K562 (cell line): Measurements from ENCODE around the gene DNAH8. TPM values are rescaled to one million over a fixed set of nuclear protein-coding genes. Genes with fewer than 3 reads are reported as not detected.
A peak's percentile ranks its signal among the peaks of the same experiment; 100 is the strongest.

ENCODE experiments used
- ATF3 ChIP-seq, 2 experiments: fragments of 450-650 bp in 1 of 2; sonication (generic) in 1 of 2; formaldehyde crosslinking in 1 of 2; IDR thresholded peaks in 1 of 2; conservative IDR thresholded peaks in 1 of 2; 2 replicates each; pipeline versions ENCODE4 v1.6.1 to v1.8.1; 2016 to 2023; ENCODE audit warnings: mild to moderate bottlenecking in 2 of 2, moderate library complexity in 2 of 2, inconsistent platforms in 1 of 2, missing genetic modification reagents in 1 of 2
- BHLHE40 ChIP-seq: IDR thresholded peaks from 2 replicates; pipeline ENCODE4 v1.6.1; 2011; ENCODE audit warnings: low read length, improper control_type of control experiment
- ELF4 ChIP-seq: fragments of 450-650 bp; formaldehyde crosslinking; IDR thresholded peaks from 2 replicates; pipeline ENCODE4 v1.4.0; 2022; ENCODE audit warnings: missing genetic modification characterization
- NCOA2 ChIP-seq, 2 experiments: fragments of 450-650 bp; IDR thresholded peaks; 2 replicates each; pipeline ENCODE4 v1.6.1; 2018; ENCODE audit warnings: mild to moderate bottlenecking in 2 of 2, moderate library complexity in 1 of 2; ENCODE audit not compliant: partially characterized antibody in 2 of 2
- NR2C2 ChIP-seq, 2 experiments: fragments of 200-800 bp in 1 of 2; sonication (Bioruptor generic) in 1 of 2; sonication (generic) in 1 of 2; formaldehyde crosslinking in 1 of 2; IDR thresholded peaks; 2 replicates each; pipeline versions ENCODE4 v1.6.1 to v1.8.0; 2016 to 2022; ENCODE audit warnings: mild to moderate bottlenecking in 1 of 2, missing compliant biosample characterization in 1 of 2, missing genetic modification characterization in 1 of 2, missing genetic modification reagents in 1 of 2
- NR2F6 ChIP-seq: fragments of 450-650 bp; formaldehyde crosslinking; IDR thresholded peaks from 2 replicates; pipeline ENCODE4 v1.4.0; 2020; ENCODE audit warnings: mild to moderate bottlenecking
- POLR3A ChIP-seq: IDR thresholded peaks from 2 replicates; pipeline ENCODE4 v1.6.1; 2011; ENCODE audit warnings: borderline replicate concordance, mild to moderate bottlenecking, moderate library complexity; ENCODE audit not compliant: insufficient read length, insufficient read depth; ENCODE audit errors: extremely low read depth
- RB1 ChIP-seq: fragments of 450-650 bp; IDR thresholded peaks from 2 replicates; pipeline ENCODE4 v1.6.1; 2017; ENCODE audit warnings: low read depth, mild to moderate bottlenecking
- SRF ChIP-seq, 2 experiments: fragments of 250-450, 450-650 bp in 1 of 2; sonication (Bioruptor Pico) in 1 of 2; sonication (generic) in 1 of 2; formaldehyde crosslinking; IDR thresholded peaks; 2 replicates each; pipeline versions ENCODE4 v1.5.0 to v1.5.1; 2020 to 2022; ENCODE audit warnings: mild to moderate bottlenecking in 1 of 2, missing genetic modification reagents in 1 of 2
- TCF7L2 ChIP-seq: fragments of 150-350 bp; IDR thresholded peaks from 2 replicates; pipeline ENCODE4 v1.6.1; 2016; ENCODE audit warnings: low read depth, mild to moderate bottlenecking, low read length, moderate library complexity
- TOE1 ChIP-seq, 2 experiments: fragments of 450-650 bp in 1 of 2; sonication (generic) in 1 of 2; formaldehyde crosslinking in 1 of 2; IDR thresholded peaks; 2 replicates each; pipeline versions ENCODE4 v1.7.1 to v1.8.0; 2016 to 2022; ENCODE audit warnings: borderline replicate concordance in 2 of 2, mild to moderate bottlenecking in 2 of 2, antibody characterized with exemption in 1 of 2, inconsistent platforms in 1 of 2, low read depth in 1 of 2, missing genetic modification reagents in 1 of 2, moderate library complexity in 1 of 2
- VEZF1 ChIP-seq: fragments of 200-800 bp; sonication (Bioruptor generic); IDR thresholded peaks from 2 replicates; pipeline ENCODE4 v1.6.1; 2017; ENCODE audit warnings: missing genetic modification characterization, missing compliant biosample characterization
- ZBTB9 ChIP-seq: fragments of 450-650 bp; formaldehyde crosslinking; IDR thresholded peaks from 2 replicates; pipeline ENCODE4 v1.4.0; 2020; ENCODE audit warnings: mild to moderate bottlenecking, moderate library complexity
- ZNF184 ChIP-seq: sonication (generic); formaldehyde crosslinking; IDR thresholded peaks from 2 replicates; pipeline ENCODE4 v1.5.0; 2020; ENCODE audit warnings: missing genetic modification reagents
- ZNF263 ChIP-seq: sonication (generic); formaldehyde crosslinking; IDR thresholded peaks from 2 replicates; pipeline ENCODE4 v1.8.0; 2022; ENCODE audit warnings: mild to moderate bottlenecking, missing genetic modification reagents, borderline replicate concordance
- ZNF518B ChIP-seq: fragments of 250-450 bp; sonication (Bioruptor Pico); IDR thresholded peaks from 2 replicates; pipeline ENCODE4 v1.5.0; 2021; ENCODE audit warnings: mild to moderate bottlenecking, moderate library complexity
- polyA plus RNA-seq, 8 experiments: library from polyadenylated mRNA; depleted of rRNA in 4 of 8; stranded (reverse) in 5 of 8; unstranded in 3 of 8; fragments of >200 nt; fragmentation: Nextera tagmentation in 2 of 8; fragmentation: Illumina TruSeq in 1 of 8; extraction: Ambion mirVana in 2 of 8; extraction: Trizol in 1 of 8; gene quantifications; 2 replicates each; pipeline versions ENCODE4 v1.2.1 to v1.2.3, GENCODE V29; 2011 to 2014; ENCODE audit warnings: inconsistent platforms in 1 of 8, missing spikeins in 1 of 8
- total RNA-seq, 7 experiments: library from RNA; depleted of rRNA in 6 of 7; stranded (reverse); fragments of >200 nt in 6 of 7; fragmentation: Illumina TruSeq in 2 of 7; extraction: Trizol in 2 of 7; gene quantifications; 2 replicates each; pipeline versions ENCODE4 v1.2.1 to v1.2.3, GENCODE V29; 2011 to 2021; ENCODE audit warnings: low replicate concordance in 1 of 7

Gene DNAH8
- total and polyA plus RNA-seq, 9 of the 15 experiments (the other 6 are each of a cell fraction or from before 2014, with no cell fraction given) = 1.2 to 4.2 (median 2.9) TPM

DNA sequence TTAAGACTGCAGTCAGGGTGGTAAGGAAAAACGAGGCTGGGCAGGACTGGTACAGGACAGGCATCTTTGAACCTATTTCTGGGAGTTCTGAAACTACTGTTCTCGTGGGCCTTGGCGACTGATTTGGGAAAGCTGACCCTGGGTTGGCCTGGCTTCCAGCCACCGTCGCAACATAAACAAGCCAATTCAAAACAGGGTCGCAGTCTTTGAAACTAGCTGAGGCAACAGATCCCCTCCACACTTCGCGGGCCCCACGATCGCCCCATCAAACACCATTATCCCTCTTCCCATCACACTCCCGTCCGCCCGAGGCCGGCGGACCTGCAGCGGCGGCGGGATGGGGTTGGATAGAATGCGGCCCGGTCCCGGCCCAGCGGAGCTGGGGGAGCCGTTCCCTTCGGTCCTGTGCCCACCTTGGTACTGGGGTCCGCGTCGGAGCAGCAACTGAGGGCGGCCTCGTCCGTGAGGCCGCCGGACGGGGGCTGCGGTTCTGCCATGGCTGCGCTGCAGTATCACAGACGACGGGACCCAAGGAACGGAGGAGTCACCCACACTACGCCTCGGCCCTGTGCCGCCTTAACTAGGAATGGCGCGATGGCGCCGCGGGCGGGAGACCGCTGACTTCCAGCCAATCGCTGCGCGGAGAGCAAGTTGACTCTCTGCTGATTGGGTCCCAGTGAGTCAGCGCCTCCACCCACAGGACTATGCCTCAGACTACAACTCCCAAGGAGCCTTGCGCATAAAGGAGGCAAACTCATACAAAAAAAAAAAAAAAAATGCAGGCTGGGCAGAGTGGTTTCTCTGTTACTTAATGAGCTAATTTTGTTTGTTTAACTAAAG, 12.3 kb upstream of the DNAH8 start, which contains the start of gene GLO1 (continued):
- TF ChIP-seq VEZF1 (CRISPR knock-in tag) = peak; percentile 46; the same call in 1 of the 2 replicates
- no peak for TF ChIP-seq ZNF184 (CRISPR knock-in tag)
- TF ChIP-seq ATF3 (IDR thresholded peaks at IDR 0.05) = peak; percentile 76
- TF ChIP-seq ATF3 (CRISPR knock-in tag; conservative IDR thresholded peaks at IDR 0.05) = peak; percentile 83; the same call in 1 of the 2 replicates
- peak; percentile 43 for TF ChIP-seq ZNF263
- TF ChIP-seq SRF (CRISPR knock-in tag; IDR thresholded peaks at IDR 0.05) = 0 out of 4 replicates have a peak, but pooled peaks of 1 of the 2 experiments have one; percentile 21
- TF ChIP-seq NR2F6 (CRISPR knock-in tag) = no peak
- TF ChIP-seq NR2C2 (CRISPR knock-in tag; IDR thresholded peaks at IDR 0.05) = no peak
- peak; percentile 71 for TF ChIP-seq NR2C2 (tag; IDR thresholded peaks at IDR 0.05)
- no peak for TF ChIP-seq ELF4 (CRISPR knock-in tag)
- 0 out of 2 replicates have a peak, but pooled peaks have one; percentile 71 for TF ChIP-seq ZBTB9 (CRISPR knock-in tag)
- no peak for TF ChIP-seq NCOA2 (IDR thresholded peaks at IDR 0.05; ENCODE audit: partially characterized antibody in 2 of 2)
- no peak for TF ChIP-seq POLR3A
- peak; percentile 86 for TF ChIP-seq RB1
- TF ChIP-seq TCF7L2 = no peak
- no peak for TF ChIP-seq ZNF518B (CRISPR knock-in tag)
- no peak for TF ChIP-seq BHLHE40
- TF ChIP-seq TOE1 (IDR thresholded peaks at IDR 0.05; ENCODE audit: borderline replicate concordance) = peak; percentile 73
- TF ChIP-seq TOE1 (CRISPR knock-in tag; IDR thresholded peaks at IDR 0.05; ENCODE audit: borderline replicate concordance, low read depth) = no peak
